ENCODE results near the gene UBE3D.
"Not testable (repeated sequence)": the region's sequence is repeated elsewhere in the genome, so short reads cannot be mapped to it uniquely, and the experiment has no call there.

UBE3D gene

GRCh38 chr6:82971877-82972460 lies 93.7 kb downstream of the UBE3D start:
- no peak for DNase-seq (ENCODE audit: low read depth)

GRCh38 chr6:82970839-82971238 lies 94.8 kb downstream of the UBE3D start:
- DNase-seq (ENCODE audit: low read depth): no peak

GRCh38 chr6:82968708-82969107 lies 96.9 kb downstream of the UBE3D start:
- no peak for DNase-seq (ENCODE audit: low read depth)

GRCh38 chr6:82963191-82963925 lies 102.3 kb downstream of the UBE3D start:
- DNase-seq (ENCODE audit: low read depth): no peak

GRCh38 chr6:82959385-82959941 lies 106.2 kb downstream of the UBE3D start:
- peak; percentile 87 for DNase-seq (ENCODE audit: low read depth)

GRCh38 chr6:82958551-82958950 lies 107.1 kb downstream of the UBE3D start:
- no peak for DNase-seq (ENCODE audit: low read depth)

GRCh38 chr6:82957868-82958245 lies 107.8 kb downstream of the UBE3D start:
- DNase-seq (ENCODE audit: low read depth): no peak

GRCh38 chr6:82957171-82957867 lies 108.3 kb downstream of the UBE3D start:
- DNase-seq (ENCODE audit: low read depth): peak; percentile 37

GRCh38 chr6:82955841-82956240 lies 109.8 kb downstream of the UBE3D start:
- peak; percentile 91 for DNase-seq (ENCODE audit: low read depth)

GRCh38 chr6:82954937-82955577 lies 110.6 kb downstream of the UBE3D start:
- DNase-seq (ENCODE audit: low read depth): peak; percentile 41

GRCh38 chr6:82954356-82954755 lies 111.3 kb downstream of the UBE3D start:
- DNase-seq (ENCODE audit: low read depth): no peak

- no peak for DNase-seq (ENCODE audit: low read depth)
Measured at GRCh38 chr6:82953871-82954270, 111.8 kb downstream of the UBE3D start.

- no peak for DNase-seq (ENCODE audit: low read depth)
Measured at GRCh38 chr6:82951935-82952334, 113.7 kb downstream of the UBE3D start.

GRCh38 chr6:82951389-82951788 lies 114.3 kb downstream of the UBE3D start:
- DNase-seq (ENCODE audit: low read depth): no peak

- DNase-seq (ENCODE audit: low read depth): not testable (repeated sequence)
Measured at GRCh38 chr6:82930915-82931314, 134.7 kb downstream of the UBE3D start.

- DNase-seq (ENCODE audit: low read depth): no peak
Measured at GRCh38 chr6:82924799-82925535, 140.7 kb downstream of the UBE3D start.

GRCh38 chr6:82921258-82921657 lies 144.4 kb downstream of the UBE3D start:
- DNase-seq (ENCODE audit: low read depth): no peak

- DNase-seq (ENCODE audit: low read depth): no peak
Measured at GRCh38 chr6:82917346-82918064, 148.1 kb downstream of the UBE3D start.

- no peak for DNase-seq (ENCODE audit: low read depth)
Measured at GRCh38 chr6:82915666-82916065, 150.0 kb downstream of the UBE3D start.

- no peak for DNase-seq (ENCODE audit: low read depth)
Measured at GRCh38 chr6:82914511-82914910, 151.1 kb downstream of the UBE3D start.

GRCh38 chr6:82910820-82911219 lies 154.8 kb downstream of the UBE3D start:
- no peak for DNase-seq (ENCODE audit: low read depth)

Data from GM04503 (cell line).